ENCODE data around the gene MRPL24.

DNA sequence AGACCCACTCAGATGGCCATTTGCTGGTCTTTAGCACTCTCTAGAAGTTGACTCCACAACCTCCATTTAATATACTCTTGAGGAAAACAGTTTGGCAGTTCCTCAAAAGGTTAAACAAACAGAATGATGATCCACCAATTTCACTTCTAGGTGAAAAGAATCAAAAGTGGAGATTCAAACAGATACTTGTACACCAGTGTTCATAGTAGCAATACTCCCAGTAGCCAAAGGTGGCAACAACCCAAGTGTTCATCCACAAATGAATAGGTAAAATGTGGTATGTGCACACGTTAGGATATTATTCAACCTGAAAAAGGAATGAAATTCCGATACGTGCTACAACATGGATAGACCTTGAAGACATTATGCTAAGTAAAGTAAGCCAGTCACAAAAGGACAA is 32.7 kb upstream of the MRPL24 start:
- TF ChIP-seq REST (IDR thresholded peaks at IDR 0.05) (no peak), CEBPB (IDR thresholded peaks at IDR 0.05) (no peak), MAFK (IDR thresholded peaks at IDR 0.05; ENCODE audit: partially characterized antibody) (no peak), EP300 (IDR thresholded peaks at IDR 0.05) (no peak)
- TF ChIP-seq, protein P1, sequence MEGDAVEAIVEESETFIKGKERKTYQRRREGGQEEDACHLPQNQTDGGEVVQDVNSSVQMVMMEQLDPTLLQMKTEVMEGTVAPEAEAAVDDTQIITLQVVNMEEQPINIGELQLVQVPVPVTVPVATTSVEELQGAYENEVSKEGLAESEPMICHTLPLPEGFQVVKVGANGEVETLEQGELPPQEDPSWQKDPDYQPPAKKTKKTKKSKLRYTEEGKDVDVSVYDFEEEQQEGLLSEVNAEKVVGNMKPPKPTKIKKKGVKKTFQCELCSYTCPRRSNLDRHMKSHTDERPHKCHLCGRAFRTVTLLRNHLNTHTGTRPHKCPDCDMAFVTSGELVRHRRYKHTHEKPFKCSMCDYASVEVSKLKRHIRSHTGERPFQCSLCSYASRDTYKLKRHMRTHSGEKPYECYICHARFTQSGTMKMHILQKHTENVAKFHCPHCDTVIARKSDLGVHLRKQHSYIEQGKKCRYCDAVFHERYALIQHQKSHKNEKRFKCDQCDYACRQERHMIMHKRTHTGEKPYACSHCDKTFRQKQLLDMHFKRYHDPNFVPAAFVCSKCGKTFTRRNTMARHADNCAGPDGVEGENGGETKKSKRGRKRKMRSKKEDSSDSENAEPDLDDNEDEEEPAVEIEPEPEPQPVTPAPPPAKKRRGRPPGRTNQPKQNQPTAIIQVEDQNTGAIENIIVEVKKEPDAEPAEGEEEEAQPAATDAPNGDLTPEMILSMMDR (IDR thresholded peaks at IDR 0.05) = no peak
- TF ChIP-seq, protein P2, sequence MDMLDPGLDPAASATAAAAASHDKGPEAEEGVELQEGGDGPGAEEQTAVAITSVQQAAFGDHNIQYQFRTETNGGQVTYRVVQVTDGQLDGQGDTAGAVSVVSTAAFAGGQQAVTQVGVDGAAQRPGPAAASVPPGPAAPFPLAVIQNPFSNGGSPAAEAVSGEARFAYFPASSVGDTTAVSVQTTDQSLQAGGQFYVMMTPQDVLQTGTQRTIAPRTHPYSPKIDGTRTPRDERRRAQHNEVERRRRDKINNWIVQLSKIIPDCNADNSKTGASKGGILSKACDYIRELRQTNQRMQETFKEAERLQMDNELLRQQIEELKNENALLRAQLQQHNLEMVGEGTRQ (IDR thresholded peaks at IDR 0.05) = no peak

All from A549 (cell line).